T-helper 1 cell (primary cell): ENCODE measurements around the gene DYSF.

Experiments used
- DNase-seq, 5 donors: peaks; one replicate each; pipeline ENCODE4 v3.0.0-alpha.2; 2012 to 2020

DYSF gene

DNA sequence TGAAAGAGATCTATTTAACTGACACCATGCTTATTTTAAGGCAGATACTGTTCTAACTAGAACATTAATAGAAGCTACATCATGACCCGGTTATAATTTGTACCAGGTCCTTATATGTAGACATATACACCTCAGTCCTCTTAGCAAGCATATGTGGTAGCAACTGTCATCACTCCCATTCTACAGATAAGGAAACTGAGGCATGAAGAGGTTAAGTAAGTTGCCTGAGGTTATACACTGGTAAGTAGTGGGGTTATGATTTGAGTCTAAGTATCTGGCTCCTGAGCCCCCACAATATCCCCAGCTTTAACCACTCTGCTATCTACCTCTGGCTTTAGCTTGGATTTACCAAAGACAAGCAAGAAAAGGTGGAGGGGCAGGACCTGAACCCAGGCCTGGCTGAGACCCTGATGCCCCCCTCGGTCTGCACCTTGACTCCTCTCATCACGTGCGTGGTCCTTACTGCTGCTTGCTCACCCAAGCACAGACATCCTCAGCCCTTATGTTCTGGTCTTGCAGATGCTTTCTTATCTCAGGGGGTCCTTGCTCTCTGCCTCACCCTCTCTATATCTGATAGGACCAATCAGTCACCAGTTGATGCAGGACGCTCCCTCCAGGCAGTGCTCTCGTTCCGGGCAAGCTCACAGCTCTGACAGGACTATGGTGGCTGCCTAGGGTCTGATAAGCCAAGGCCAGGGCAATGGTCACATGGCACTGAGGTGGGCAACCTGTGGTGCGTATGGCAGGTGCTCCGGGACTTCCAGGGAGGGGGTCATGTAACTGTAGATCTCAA, 4.0 kb downstream of the DYSF start:
- no peak for DNase-seq

- DNase-seq: no peak
These were observed 4.6 kb downstream of the DYSF start for GRCh38 chr2:71457923-71458322.

DNA sequence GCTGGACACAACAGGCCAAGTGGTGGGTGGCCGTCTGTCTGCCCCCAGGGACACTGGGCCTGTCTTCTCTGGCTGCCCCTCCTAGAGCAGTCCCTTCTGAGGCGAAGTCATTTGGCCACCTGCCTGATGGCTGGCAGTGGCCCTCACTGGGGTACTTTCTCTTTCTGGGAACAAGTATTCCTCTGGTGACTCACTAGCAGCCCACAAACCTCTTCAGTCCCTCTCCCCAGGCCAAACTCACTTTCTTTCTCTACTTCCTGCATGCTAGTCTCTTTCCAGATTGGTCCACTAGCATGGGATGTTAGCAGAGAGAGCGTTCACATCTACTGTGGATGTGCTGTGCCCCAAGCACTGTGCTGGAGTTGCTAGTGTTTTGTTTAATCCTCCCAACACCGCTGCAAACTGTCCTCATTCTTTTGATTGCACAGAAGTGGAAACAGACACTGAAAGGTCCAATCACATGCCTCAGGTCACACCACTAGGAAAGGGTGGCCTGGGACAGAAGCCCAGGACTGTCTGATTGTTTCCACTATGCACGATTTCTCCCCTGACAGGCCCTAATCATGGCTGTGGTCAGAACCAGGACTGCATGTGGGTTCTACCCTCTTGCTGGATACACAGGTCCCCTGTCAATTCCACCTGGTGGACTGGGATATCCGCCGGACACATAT, 5.2 kb downstream of the DYSF start:
- DNase-seq: no peak

- DNase-seq: no peak
These were observed 5.7 kb downstream of the DYSF start for GRCh38 chr2:71459084-71459431.

DNA sequence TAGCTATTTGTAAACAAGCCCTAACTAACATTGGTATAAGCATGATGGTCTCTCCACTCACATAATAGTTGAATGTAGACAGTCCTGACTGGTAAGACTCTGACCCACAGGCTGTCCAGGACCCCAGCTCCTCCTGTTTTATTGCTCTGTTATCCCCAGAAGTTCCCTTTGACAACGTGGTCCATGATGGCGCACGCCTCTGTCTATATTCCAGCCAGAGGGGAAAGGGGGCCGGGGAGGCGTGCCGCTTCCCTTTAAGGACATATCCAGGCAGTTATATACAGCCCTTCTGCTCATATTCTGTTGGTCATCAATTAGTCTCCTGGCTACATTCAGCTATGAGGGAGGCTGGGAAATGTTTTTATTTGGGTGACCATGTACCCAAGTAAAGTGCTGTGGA, 6.7 kb downstream of the DYSF start:
- no peak for DNase-seq

DNA sequence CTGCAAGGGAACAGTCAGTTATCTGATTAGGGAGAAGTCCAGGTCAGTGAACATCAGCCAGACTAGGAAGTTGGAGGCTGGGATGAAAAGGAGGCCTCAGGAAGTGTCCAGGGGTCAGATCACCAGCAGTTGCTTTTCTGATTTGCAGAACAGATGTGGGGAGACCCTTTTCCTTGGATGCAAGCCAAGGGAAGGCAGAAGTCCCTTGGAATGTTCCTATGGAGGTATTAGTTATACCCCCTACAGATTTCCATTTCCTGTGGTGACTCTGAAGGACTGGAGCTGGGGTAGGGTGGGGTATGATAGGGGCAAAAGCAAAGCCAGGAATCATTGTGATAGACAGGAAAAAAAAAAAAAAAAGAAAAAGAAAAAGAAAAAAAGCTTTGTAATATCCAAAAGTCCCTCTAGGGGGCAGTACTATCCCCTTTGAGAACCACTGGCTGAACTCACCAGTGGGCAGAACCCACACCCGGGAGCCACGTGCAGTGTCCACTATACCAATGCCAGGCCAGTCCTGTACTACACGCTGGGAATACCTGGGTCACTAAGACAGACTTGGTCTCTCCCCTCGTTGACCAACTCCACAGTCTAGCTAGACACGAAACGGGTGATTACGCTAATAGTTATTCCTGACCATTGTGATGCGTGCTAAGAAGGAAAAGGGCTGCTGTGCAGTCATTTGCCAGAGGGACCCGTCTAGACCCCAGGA, 7.4 kb downstream of the DYSF start:
- no peak for DNase-seq

- DNase-seq: no peak
These were observed 7.9 kb downstream of the DYSF start for GRCh38 chr2:71461304-71461671.

DNA sequence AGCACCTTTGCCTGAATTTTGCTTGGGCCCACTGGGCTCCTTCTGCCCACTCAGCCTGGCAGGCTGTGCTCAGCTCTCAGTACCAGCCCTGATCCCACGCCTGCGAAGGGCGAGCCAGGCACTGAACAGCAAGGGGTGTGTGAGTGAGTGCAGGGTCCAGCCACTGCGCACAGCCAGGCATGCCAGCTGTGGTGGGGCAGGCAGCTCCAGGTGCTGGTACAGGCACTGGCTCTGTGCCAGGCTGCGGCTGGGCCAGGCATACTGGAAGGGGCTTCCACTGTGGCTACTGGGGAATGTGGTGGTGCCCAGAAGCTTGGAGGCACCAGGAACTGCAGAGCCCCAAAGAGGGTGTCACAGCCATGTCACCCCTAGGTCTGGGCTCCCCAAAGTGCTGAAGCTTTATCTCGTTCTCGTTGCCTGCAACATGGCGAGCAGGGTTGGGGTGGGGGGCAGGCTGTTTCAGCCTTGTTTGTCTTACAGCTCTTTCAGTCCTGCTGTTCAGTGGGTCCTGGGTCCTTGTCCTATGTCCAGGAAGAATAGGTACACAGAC, 8.8 kb downstream of the DYSF start:
- DNase-seq: no peak

DNA sequence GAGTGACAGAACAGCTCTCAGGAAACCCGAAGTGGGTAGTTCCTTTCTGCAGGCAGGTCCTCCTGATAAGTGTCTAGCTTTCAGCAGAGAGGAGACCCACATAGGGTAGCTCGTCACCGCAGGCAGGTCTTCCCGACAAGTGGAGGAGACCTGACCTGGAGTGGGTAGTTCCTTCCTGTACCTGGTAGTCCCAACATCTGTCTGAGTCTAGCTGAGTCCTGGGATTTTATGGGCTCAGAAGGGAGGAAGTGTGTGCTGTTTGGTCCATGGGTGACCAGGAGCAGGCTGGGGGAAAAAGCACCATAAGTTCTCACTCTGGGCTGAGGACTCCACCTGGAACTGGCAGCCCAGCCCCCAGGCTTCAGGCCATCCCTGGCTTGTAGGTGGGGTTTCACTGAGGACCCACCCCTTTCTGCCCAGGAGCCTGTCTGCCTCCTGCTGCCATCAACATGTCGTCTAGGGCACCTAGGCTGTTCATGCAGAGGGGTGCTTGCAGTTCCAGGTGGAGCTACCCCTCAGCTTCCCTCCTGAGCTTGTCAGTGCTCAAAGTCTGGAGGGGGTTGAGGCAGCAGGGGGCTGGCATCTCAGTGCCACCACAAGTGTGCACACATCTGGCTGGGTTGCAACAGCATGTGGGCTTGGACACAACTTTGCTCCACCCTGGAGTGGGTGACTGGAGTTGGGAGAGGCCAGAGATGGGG, 9.4 kb downstream of the DYSF start:
- no peak for DNase-seq

GRCh38 chr2:71463342-71463654, 9.9 kb downstream of the DYSF start:
- no peak for DNase-seq

GRCh38 chr2:71464389-71464788, 11.0 kb downstream of the DYSF start:
- DNase-seq: no peak

DNA sequence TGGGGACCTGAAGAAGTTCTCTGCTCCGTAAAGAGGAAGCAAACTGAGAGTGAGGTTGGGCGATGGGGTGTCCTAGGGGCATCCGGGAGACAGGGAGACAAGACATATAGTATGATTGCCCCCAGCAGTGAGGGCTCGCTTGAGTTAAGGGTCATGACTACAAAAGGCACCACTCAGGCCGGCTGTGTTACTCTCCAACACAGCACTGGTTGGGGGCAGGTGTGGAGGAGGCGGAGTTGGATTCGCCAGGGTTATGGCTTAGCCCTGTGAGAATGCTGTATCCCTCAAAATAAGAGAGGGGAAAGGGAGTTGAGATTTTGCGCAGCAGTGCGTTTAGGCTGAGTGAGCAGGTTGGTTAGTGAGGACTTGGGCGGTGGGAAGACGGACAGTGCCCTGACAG, 12.0 kb downstream of the DYSF start:
- DNase-seq: no peak

DNA sequence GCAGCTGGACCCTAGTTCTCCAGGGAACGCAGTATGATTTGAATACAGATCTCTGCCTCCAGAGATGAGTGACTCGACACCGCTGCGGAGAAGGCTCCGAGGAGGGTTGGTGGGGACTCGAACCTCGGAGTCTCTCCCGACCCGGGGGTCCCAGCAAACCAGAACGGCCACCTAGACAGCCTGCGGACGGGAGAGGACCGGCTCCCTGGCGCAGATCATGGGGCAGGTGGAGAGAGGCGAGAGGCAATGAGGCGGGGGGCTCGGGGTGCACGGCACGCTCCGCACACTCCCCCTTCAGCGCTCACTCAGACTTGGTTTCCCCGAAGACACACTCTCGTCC, 12.6 kb downstream of the DYSF start:
- no peak for DNase-seq

DNA sequence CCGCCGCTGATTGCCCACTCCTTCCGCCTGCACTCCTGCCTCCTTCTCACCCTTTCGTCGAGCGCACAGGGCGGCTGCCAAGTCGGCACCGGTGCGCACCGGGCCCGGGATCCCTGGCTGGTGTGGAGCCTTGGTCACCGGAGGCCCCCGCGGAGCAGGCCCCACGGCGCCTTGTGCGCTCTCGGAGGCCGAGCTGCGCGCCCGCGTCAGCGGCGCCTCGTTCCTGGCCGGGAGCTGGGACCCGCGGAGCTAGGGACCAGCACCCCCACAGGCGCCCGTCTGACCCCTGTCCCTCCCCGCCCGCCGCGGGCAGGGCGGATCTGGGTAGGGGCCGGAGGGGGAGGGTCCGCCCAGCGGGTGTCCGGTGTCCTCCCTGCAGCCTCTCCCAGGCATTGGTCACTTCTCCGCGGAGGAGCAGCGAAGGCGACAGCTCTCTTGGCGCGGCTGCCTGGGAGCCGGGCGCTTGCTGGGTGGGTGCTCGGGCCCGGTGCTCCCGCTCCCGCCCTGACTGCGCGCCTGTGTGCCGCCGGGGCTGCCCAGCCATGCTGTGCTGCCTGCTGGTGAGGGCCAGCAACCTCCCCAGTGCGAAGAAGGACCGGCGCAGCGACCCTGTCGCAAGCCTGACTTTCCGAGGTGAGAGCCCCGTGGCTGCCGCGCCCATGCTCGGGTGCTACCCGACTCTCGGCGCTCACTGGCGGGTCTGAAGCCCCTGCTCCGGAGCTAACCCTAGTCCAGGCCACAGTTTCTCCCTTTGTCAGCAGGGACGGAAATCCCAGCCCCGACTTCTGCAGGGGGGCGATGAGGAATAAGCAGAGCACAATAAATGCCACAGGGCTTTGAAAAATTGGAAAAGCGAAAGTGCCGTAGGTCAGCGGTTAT, 13.2 kb downstream of the DYSF start:
- no peak for DNase-seq

DNA sequence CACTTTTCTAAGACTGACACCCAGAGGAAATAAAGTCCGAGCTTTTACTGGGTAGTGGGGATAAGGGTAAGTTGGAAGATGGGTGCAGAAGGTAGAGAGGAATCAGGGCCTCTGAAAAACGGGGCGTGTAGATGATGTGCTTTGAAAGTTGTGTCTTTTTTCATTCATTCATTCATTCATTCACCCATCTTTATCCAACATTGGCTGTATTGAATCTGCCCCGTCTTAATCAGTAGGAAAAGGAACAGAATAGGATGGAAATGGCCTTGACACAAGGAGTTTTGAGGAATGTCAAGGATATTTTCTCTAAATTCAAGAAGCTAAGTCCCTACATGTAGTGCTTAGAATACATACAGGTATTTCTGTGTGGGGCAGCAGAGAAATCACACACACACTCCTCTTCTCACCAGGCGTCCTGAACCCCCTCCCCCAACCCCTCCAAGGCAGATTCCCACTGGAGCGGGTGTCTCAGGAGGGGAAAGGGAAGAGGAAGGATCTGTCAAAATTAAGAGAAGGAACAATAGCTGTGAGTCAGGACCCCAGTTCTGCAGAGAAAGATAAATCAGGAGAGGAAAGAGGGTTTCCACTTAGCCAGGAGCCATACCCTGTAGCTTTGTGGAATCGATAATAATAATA, 13.9 kb downstream of the DYSF start:
- DNase-seq: no peak

DNA sequence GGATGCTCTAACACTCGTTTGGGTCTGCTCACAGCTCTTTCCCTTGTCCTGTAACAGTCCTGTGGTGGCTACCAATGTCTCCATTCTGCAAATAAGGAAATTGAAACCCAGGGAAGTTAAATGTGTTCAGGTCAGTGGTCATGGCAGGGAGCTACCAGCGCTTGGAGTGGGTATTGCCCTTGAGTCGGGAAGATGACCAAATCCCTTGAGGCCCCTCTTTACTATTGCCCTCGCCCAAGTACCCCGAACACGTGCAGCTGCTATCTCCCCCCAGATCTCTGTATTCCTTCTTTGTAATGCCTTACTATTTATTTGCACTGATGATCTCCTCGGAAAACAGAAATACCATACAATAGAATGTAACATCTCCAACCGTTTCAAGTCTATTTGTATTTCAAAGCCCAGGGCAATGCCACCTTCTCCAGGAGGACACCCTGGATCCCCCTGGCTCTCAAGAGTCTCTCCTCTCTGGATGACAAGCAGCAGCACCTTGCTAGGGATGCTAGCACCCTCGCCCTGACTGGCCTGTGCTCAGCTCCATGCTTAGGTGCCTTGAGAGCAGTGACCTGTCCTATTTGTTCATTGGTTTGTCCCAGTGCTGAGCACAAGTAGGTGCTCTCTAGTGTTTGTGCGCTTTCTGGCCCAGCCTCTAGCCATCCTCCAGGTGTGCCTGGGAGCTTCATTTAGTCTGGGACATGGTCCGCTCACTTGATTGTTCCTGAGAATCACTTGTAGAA, 15.1 kb downstream of the DYSF start:
- DNase-seq: no peak

DNA sequence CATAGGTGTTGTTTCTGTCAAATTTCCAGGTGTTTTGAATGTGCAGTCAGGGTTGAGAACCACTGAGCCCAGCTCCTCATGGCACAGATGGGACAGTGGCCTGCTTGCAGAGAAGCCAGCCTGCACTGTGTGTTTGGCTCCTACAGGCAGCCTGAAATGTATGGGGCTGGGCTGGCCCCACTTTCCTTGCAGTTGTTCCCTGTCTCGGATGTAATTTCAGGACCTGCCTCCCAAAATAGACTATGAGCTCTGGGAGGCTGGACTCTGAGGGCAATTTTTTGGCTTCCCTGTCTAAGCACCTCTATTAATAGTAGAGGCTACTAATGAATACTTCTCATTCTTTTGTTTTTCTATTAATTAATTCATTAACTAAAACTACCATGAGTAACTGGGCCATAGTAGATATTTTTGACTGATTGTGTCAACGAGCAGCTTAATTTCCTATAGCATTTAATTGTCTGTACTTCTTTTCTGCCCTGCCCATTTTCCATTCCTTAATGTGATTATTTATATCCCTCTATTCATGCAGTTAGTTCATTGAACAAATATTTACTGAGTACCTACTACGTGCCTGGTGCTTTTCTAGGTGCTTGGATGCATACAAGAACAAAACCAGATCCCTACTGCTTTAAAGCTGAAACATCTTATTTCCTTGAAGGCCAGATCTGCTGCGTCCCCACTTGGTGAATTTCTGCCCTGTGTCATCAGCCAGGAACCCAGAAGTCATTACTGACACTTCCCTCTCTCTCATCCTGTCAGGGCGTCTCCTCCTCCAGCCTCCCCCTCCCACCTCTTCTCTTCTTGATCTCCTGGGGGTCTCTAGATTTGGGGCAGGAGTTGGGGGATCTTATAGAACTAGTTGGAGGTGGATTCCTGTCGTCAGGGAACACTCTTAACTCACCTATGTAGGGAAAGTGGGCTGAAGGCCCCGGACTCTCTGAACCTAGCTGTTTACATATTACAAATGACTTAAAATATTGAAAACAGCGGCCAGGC, 16.3 kb downstream of the DYSF start:
- DNase-seq: no peak

DNA sequence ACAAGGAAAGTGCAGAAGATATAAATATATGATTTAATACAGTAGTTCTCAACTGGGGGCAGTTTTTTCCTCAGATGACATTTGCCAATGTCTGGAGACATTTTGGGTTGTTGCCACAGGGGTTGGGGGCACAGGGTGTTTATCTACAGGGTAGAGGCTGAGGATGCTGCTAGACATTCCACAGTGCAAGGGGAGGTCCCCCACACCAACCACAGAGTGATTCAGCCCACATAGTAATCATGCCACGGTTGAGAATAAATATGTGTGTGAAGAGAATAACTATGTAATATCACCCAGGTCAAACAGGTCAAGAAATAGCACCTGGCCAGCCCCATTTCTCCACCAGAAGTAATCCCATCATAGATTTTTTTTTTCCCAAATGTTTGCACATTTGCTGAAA, 17.9 kb downstream of the DYSF start:
- DNase-seq: no peak

DNA sequence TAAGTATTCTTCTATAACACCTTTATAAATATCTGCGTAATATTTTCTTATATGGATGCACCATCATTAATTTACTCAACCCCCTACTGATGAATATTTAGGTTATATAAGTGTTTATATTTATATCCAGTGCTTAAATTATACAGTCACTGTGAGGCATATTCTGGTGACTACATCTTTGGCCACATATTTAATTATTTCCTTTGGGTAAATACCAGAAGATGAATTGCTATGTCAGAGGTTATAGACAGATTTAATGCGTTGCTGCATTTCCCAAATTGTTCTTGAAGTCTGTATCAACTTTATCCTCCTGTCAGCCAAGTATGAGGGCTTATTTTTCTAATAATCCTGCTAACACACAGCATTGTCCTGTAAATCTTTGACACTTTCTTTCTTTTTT, 18.7 kb downstream of the DYSF start:
- DNase-seq: no peak
